Esophagus muscularis mucosa (tissue), 4 donors: Measurements from ENCODE around the gene LIN54. TPM values are rescaled to one million over a fixed set of nuclear protein-coding genes. Genes with fewer than 3 reads are reported as not detected.

Experiments
- DNase-seq: peaks from one replicate; pipeline ENCODE4 v3.0.0-alpha.2; 2017; ENCODE audit errors: extremely low spot score
- H3K27ac ChIP-seq, 4 donors: fragments of 200-600 bp; sonication (generic); replicated peaks in 1 of 4; 1 replicate in 3 of 4; 2 replicates in 1 of 4; pipeline ENCODE4 v1.5.1; 2016 to 2019; ENCODE audit warnings: mild to moderate bottlenecking in 1 of 4
- H3K27me3 ChIP-seq, 4 donors: fragments of 200-600 bp; sonication (generic); one replicate each; pipeline versions ENCODE4 v1.5.1 to v1.6.0; 2016 to 2019
- H3K36me3 ChIP-seq, 4 donors: fragments of 200-600 bp; sonication (generic); one replicate each; pipeline ENCODE4 v1.5.1; 2016 to 2019
- H3K4me1 ChIP-seq, 4 donors: fragments of 200-600 bp; sonication (generic); one replicate each; pipeline ENCODE4 v1.5.1; 2016 to 2019
- H3K4me3 ChIP-seq, 4 donors: fragments of 200-600 bp; sonication (generic); 1 replicate in 2 of 4; 2 replicates in 2 of 4; pipeline ENCODE4 v1.5.1; 2016 to 2019; ENCODE audit warnings: mild to moderate bottlenecking in 4 of 4, moderate library complexity in 1 of 4
- H3K9me3 ChIP-seq, 4 donors: fragments of 200-600 bp; sonication (generic); 1 replicate in 3 of 4; 2 replicates in 1 of 4; pipeline ENCODE4 v1.5.1; 2016 to 2019
- EP300 ChIP-seq: sonication (generic); formaldehyde crosslinking; IDR thresholded peaks from one replicate; pipeline ENCODE4 v1.6.1; 2017; ENCODE audit warnings: antibody characterized with exemption
- POLR2A ChIP-seq: fragments of 450-650 bp; IDR thresholded peaks from one replicate; pipeline ENCODE4 v1.6.1; 2017; ENCODE audit warnings: antibody characterized with exemption, moderate library complexity, mild to moderate bottlenecking, low read depth
- POLR2AphosphoS5 ChIP-seq, 2 donors: sonication (generic); formaldehyde crosslinking; IDR thresholded peaks; one replicate each; pipeline ENCODE4 v1.6.1; 2017; ENCODE audit warnings: antibody characterized with exemption in 2 of 2
- WGBS: methylation state at CpG from one replicate; pipeline ENCODE4 v1.1.5; 2018; 5-methylcytosine and 5-hydroxymethylcytosine counted together
- intact Hi-C: fragments of 100-400 bp; cut with DNase I; formaldehyde crosslinking; loops from one replicate; pipeline ENCODE4 v1.15.1; 2023
- total RNA-seq, 4 donors: library from RNA; depleted of rRNA; stranded (reverse); fragments of >200 nt; gene quantifications; one replicate each; pipeline versions ENCODE4 v1.1.0 to v1.2.1, GENCODE V29; 2016
- TF ChIP-seq, protein P1 (sequence below), 3 experiments: fragments of 200-600 bp in 2 of 3; fragments of 450-650 bp in 1 of 3; sonication (generic) in 2 of 3; IDR thresholded peaks; one replicate each; pipeline ENCODE4 v1.5.1; 2017 to 2019; ENCODE audit warnings: antibody characterized with exemption in 3 of 3, mild to moderate bottlenecking in 2 of 3, moderate library complexity in 1 of 3

Gene LIN54
- total RNA-seq, 4 donors from 2014 or later, result 8.6 to 10.6 (median 9.0) TPM

DNA sequence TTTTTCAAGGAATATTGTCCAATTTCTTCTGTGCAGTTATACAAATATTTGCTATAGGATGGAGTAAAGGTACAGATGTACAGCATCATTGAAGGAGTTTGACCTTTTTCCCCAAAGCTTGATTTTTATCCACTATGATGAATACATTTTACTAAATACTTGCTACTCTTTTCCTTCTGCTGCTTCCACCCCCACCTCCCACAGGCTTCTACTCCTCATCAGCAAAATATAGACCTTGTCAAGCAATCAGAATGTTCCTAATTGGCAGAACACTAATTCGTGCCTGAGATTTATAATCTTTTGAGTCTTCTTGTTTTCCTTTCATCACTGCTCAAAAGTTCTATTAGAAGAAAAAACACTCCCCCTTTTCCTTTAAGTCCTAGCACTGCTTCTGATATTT lies 113.9 kb downstream of the LIN54 start:
- no peaks in the 10 kb centered on the region for H3K9me3 ChIP-seq
- H3K27ac ChIP-seq, result no peak overlapping the region
- DNase-seq, result no peak
- H3K4me1 ChIP-seq, result peaks cover 29 to 42% (median 39%) of the 10 kb centered on the region in 4 donors
- intact Hi-C loops, result loop anchor here (5.0 to 10.0 kb wide), 2 partner anchors 388 to 524 kb away; partner anchors contain the start of genes COQ2 and HNRNPD
- TF ChIP-seq, protein P1, sequence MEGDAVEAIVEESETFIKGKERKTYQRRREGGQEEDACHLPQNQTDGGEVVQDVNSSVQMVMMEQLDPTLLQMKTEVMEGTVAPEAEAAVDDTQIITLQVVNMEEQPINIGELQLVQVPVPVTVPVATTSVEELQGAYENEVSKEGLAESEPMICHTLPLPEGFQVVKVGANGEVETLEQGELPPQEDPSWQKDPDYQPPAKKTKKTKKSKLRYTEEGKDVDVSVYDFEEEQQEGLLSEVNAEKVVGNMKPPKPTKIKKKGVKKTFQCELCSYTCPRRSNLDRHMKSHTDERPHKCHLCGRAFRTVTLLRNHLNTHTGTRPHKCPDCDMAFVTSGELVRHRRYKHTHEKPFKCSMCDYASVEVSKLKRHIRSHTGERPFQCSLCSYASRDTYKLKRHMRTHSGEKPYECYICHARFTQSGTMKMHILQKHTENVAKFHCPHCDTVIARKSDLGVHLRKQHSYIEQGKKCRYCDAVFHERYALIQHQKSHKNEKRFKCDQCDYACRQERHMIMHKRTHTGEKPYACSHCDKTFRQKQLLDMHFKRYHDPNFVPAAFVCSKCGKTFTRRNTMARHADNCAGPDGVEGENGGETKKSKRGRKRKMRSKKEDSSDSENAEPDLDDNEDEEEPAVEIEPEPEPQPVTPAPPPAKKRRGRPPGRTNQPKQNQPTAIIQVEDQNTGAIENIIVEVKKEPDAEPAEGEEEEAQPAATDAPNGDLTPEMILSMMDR (IDR thresholded peaks at IDR 0.05), result no peak
- TF ChIP-seq POLR2A, result no peak
- TF ChIP-seq POLR2AphosphoS5 (IDR thresholded peaks at IDR 0.05), result no peak
- no peak for TF ChIP-seq EP300
- peaks cover 9 to 48% (median 26%) of the 10 kb centered on the region in 4 donors for H3K36me3 ChIP-seq
- no peak overlapping the region for H3K4me3 ChIP-seq
- H3K27me3 ChIP-seq, result no peaks in the 10 kb centered on the region
- WGBS, result 81% methylated on average over 1 of the region's 1 CpG

DNA sequence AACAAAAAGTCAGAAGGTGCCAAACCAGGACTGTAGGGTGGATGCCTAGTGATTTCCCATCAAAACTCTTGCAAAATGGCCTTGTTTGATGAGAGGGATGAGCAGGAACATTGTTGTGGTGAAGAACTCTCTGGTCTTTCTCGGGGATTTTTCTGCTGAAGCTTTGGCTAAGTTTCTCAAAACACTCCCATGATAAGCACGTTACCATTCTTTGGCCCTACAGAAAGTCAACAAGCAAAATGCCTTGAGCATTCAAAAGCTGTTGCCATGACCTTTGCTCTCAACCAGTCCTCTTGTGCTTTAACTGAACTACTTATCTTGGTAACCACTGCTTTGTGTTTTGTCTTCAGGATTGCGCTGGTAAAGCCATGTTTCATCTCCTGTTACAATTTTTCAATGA lies 116.7 kb downstream of the LIN54 start:
- intact Hi-C loops, result loop anchor here (10.0 kb wide), 1 partner anchor 391 kb away; the partner anchor contains the start of gene COQ2
- no peak for DNase-seq
- peaks cover 9 to 48% (median 26%) of the 10 kb centered on the region in 4 donors for H3K36me3 ChIP-seq
- no peak overlapping the region for H3K27ac ChIP-seq
- peaks cover 32 to 44% (median 43%) of the 10 kb centered on the region in 4 donors for H3K4me1 ChIP-seq
- H3K4me3 ChIP-seq, result no peak overlapping the region
- H3K9me3 ChIP-seq, result no peaks in the 10 kb centered on the region
- TF ChIP-seq POLR2AphosphoS5 (IDR thresholded peaks at IDR 0.05), result no peak
- TF ChIP-seq EP300, result no peak
- TF ChIP-seq, protein P1 (IDR thresholded peaks at IDR 0.05), result no peak
- TF ChIP-seq POLR2A, result no peak
- H3K27me3 ChIP-seq, result no peaks in the 10 kb centered on the region
- 92% methylated on average over 3 of the region's 3 CpGs for WGBS

DNA sequence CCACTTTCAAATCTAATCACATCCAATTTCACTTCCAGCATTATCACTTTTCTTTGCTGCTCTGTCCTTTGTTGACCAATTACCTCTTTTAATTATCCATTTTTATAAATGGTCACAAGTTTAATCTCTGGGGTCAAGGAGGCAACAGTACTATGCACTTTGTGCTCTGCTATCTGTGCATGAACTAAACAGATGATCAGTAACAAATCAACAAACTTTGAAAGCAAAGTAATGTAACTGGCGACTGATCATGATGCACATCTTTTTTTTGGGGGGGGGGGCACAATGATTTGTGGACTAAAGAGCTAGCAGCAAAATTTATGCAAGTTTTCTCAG lies 118.2 kb downstream of the LIN54 start:
- no peak for TF ChIP-seq EP300
- no peak for TF ChIP-seq POLR2A
- no peak for TF ChIP-seq POLR2AphosphoS5 (IDR thresholded peaks at IDR 0.05)
- TF ChIP-seq, protein P1 (IDR thresholded peaks at IDR 0.05), result no peak
- Histone ChIP-seq H3K36me3 (peaks cover 9 to 44% (median 26%) of the 10 kb centered on the region in 4 donors), H3K27ac (no peak overlapping the region), H3K27me3 (no peaks in the 10 kb centered on the region), H3K4me3 (no peak overlapping the region), H3K4me1 (peaks cover 24 to 41% (median 36%) of the 10 kb centered on the region in 4 donors), H3K9me3 (no peaks in the 10 kb centered on the region)
- no peak for DNase-seq
- WGBS, result 68% methylated on average over 1 of the region's 1 CpG
- intact Hi-C loops, result loop anchor here (10.0 kb wide), 1 partner anchor 392 kb away; the partner anchor contains the start of gene COQ2

DNA sequence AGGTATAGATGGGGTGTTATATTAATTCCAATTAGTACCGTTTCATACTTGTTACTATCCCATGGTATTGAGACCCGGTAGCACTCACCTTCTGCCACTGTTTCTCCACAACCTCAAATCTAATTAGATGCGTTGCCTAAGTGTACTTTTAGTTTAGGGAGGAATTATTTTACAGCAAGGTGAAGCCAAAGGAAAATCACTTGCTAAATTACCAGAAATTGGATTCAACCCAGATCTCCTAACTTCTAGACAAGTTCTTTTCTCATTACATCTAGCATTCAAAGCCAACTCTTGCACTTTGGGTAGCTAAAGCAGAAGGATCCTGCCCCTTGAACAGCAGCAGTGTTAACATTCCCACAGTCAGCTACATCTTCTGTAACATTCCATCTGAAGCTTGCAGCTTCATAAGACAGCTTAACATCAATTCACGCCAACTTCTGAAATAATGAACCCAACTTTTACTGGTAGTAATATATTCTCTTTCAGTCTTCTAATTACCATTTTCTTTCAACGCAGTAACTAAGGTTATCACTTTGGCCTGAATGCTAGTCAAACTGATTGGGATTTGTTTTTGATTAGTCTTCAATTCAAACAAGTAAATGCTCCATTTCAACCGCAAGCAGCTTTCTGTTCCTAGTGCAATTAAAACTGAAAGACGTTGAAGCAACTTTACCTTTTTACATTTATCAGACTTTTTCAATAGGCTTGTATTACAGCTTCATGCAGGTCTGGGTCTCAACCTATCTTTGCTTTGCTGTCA lies 118.7 kb downstream of the LIN54 start:
- TF ChIP-seq POLR2A, result no peak
- TF ChIP-seq EP300, result no peak
- no peak for TF ChIP-seq POLR2AphosphoS5 (IDR thresholded peaks at IDR 0.05)
- TF ChIP-seq, protein P1 (IDR thresholded peaks at IDR 0.05), result no peak
- DNase-seq, result no peak
- 36% methylated on average over 7 of the region's 7 CpGs for WGBS

More for the DNA sequence above, 118.7 kb downstream of the LIN54 start:
- no peaks in the 10 kb centered on the region for H3K27me3 ChIP-seq
- no peaks in the 10 kb centered on the region for H3K9me3 ChIP-seq
- peak overlapping the region; percentile 93 to 97 (median 96) for H3K27ac ChIP-seq
- H3K4me1 ChIP-seq, result peaks cover 20 to 41% (median 36%) of the 10 kb centered on the region in 4 donors
- H3K4me3 ChIP-seq, result peak overlapping the region; percentile 82 to 89 (median 86)
- intact Hi-C loops, result loop anchor here (10.0 kb wide), 1 partner anchor 393 kb away; the partner anchor contains the start of gene COQ2
- H3K36me3 ChIP-seq, result peaks cover 9 to 38% (median 24%) of the 10 kb centered on the region in 4 donors
